ENCODE results near the gene TCEA2.
A peak's percentile ranks its signal among the peaks of the same experiment; 100 is the strongest.

TCEA2 gene

GRCh38 chr20:64062596-64063388 lies at the start of gene TCEA2:
TCEA2 (plus strand) TSS chr20:64063198; CDS start chr20:64063313, 115 bp downstream.
- peak within 1 kb of the TSS; percentile 84 to 96 for H3K4me3 ChIP-seq (replicated peaks in 1 of 2; ENCODE audit: low read depth in 2 of 2, low read length in 2 of 2)
- peak; percentile 96 to 97 for DNase-seq (ENCODE audit: low read depth in 2 of 2)
- TF ChIP-seq CTCF (IDR thresholded peaks at IDR 0.05; ENCODE audit: low read depth, low read length): no peak

- DNase-seq (ENCODE audit: low read depth in 2 of 2): no peak
- no peak overlapping the region for H3K4me3 ChIP-seq (replicated peaks in 1 of 2; ENCODE audit: low read depth in 2 of 2, low read length in 2 of 2)
- no peak for TF ChIP-seq CTCF (IDR thresholded peaks at IDR 0.05; ENCODE audit: low read depth, low read length)
Observed at GRCh38 chr20:64015635-64016034, 47.4 kb upstream of the TCEA2 start.

GRCh38 chr20:64021124-64021975 lies 41.6 kb upstream of the TCEA2 start:
- no peak for DNase-seq (ENCODE audit: low read depth in 2 of 2)
- TF ChIP-seq CTCF (IDR thresholded peaks at IDR 0.05; ENCODE audit: low read depth, low read length): no peak
- H3K4me3 ChIP-seq (replicated peaks in 1 of 2; ENCODE audit: low read depth in 2 of 2, low read length in 2 of 2): no peak overlapping the region

- H3K4me3 ChIP-seq (replicated peaks in 1 of 2; ENCODE audit: low read depth in 2 of 2, low read length in 2 of 2): no peak overlapping the region
- TF ChIP-seq CTCF (IDR thresholded peaks at IDR 0.05; ENCODE audit: low read depth, low read length): no peak
- no peak for DNase-seq (ENCODE audit: low read depth in 2 of 2)
Observed at GRCh38 chr20:64022671-64023360, 40.2 kb upstream of the TCEA2 start.

- no peak overlapping the region for H3K4me3 ChIP-seq (replicated peaks in 1 of 2; ENCODE audit: low read depth in 2 of 2, low read length in 2 of 2)
- no peak for DNase-seq (ENCODE audit: low read depth in 2 of 2)
- no peak for TF ChIP-seq CTCF (IDR thresholded peaks at IDR 0.05; ENCODE audit: low read depth, low read length)
Observed at GRCh38 chr20:64023361-64024140, 39.4 kb upstream of the TCEA2 start.

Measured in cardiac fibroblast (primary cell).